Mammary microvascular endothelial cell (primary cell): ENCODE measurements around the gene ATP5F1E. TPM values are rescaled to one million over a fixed set of nuclear protein-coding genes. Genes with fewer than 3 reads are reported as not detected.

Source experiments
- total RNA-seq: library from RNA; depleted of rRNA; stranded (reverse); fragments of >200 nt; gene quantifications from 2 replicates; pipeline ENCODE4 v1.2.3, GENCODE V29; 2015

Gene ATP5F1E
- total RNA-seq = 40.9 and 43.7 TPM in 2 replicates

DNA sequence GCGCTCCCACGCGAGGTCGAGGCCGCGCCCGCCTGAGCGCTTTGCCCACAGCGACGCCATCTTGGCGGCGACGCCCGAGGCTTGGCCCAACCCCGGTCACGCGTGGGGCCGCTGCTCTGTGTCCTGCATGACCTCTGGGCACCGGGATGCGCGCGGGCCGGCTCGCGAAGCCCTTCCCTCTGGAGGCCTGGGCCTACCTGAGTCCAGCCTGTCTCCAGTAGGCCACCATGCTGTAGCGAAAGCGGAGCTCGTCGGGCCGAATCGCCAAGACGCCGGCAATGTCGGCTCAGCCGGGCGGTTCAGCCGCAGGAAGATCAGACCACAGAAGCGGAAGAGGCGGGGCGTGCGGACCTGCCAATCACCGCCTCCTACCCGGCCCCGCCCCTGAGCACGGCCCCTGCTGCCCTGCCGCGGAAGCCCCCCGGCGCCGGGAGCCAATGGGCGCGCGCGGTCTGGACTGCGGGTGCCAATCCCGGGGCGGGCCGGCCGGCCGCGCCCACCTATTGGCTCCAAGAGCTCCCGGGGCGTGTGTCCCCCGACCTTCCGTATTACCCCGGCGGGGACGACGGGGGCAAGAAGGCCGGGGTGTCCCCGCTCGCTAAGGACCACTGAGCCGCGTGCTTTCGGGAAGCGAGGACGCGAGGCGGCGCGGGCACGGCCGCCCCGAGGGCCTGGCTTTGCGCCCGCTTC lies at the start of gene ATP5F1E:
Gene ATP5F1E (minus strand): TSS at position 313 of the 690 bp plus-strand sequence. CDS start 84 bp downstream, at position 229.

DNA sequence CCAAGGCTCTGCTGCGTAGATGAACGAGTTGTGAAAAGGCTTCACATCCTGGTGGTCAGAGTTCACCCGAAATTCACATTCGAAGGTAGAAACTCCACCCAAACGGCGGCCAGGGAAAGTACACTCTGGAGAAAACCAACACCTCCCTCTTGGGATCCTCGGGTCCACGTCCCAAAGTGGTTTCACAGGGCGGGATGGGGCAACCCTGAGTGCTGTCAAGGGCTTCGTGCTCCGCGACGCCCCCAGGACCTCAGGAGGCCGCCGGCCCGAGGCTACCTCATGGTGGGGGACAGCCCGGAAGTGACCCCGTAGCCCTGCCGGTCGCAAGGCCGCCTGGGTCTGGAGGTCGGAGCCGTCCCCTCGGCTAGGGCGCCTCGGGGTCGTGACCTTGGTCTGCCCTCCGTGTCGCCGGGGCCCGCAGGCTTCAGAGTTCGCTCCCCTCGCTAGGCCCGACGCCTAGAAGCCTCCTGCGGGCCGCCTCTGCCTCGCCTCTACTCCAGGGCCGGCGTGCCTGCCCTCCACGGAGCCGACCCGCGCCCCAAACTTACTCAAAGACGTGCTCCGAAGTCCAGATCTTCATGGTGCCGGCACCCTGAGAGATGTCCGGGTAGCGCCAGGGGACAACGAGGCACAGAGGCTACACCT lies 10.1 kb upstream of the ATP5F1E start, which contains the start of gene PRELID3B:
Gene PRELID3B (minus strand): TSS at position 636 of the 645 bp plus-strand sequence. CDS start 56 bp downstream, at position 580.

DNA sequence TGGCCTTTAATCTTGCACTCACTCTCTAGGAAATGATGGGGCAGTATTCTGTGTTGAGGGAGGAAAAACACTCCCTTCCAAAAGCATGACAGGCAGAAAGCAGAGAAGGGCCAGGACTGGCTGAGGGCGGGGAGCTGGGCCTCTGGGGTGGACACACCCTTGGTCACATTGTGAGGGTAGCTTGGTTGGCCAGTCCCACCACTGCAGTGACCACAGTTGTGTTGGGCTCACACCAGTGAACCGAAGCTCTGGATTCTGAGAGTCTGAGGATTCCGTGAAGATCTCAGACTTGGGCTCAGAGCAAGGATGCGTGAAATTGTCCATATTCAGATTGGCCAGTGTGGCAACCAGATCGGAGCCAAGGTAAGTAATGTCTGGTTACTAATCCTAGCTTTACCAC lies 12.9 kb downstream of the ATP5F1E start, which contains the start of gene TUBB1:
Gene TUBB1 (plus strand): TSS at position 213 of the 400 bp plus-strand sequence. CDS start 94 bp downstream, at position 307.

DNA sequence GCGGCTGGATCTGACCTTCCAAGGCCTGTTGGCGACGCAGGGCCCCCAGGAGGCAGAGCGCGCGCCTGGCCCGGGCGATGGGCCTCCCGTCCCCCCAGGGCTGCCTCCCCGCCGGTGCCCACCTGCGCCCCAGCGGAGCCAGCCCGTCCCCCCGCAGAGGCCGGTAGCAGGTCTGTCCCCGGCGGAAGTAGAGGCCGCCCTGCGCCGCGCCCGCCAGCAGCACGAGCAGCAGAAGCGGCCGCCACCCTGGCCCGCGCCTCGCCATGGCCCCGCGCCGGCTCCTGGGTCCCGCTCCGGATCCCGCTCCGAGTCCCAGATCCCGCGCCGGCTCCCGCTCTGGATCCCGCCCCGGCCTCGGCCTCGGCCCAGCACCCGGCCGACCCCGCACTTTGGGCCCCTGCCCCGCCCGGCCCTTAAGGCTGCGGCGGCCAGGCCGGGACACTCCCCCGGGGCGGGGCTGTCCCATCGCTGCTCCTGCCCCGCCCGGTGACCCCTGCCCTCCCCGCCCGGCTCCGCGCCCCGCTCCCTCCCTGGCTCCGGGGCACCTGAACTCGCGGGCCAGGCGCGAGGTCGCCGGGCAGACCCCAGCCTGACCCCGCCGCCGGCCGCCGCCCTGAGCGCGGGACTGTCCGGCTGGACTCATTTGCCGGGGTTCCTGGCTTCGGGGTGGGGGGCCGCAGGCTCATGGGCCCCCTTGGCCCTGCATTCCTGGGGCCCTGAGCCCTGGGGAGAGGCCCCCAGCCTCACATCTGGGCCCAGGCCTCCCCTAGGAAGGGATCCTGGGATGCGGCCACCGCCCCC lies 25.1 kb downstream of the ATP5F1E start, which contains the start of gene CTSZ:
Gene CTSZ (minus strand): TSS at position 391 of the 801 bp plus-strand sequence. CDS start 126 bp downstream, at position 265.

GRCh38 chr20:58980711-58981627 lies 51.2 kb downstream of the ATP5F1E start, which contains the start of gene NELFCD:
NELFCD (plus strand) TSS chr20:58981256; CDS start chr20:58981310, 54 bp downstream.

Other genes with a start within 250 kb of the ATP5F1E start
- not detected in 2 replicates for gene GNAS-AS1, start 181.4 kb downstream of the ATP5F1E start, total RNA-seq
- gene GNAS, start 179.6 kb downstream of the ATP5F1E start, total RNA-seq = 552 and 577 TPM in 2 replicates
- gene NELFCD, start 51.1 kb downstream of the ATP5F1E start, total RNA-seq = 49.3 and 52.3 TPM in 2 replicates
- gene CTSZ, start 25.1 kb downstream of the ATP5F1E start, total RNA-seq = 180 and 216 TPM in 2 replicates
- not detected in 2 replicates for gene TUBB1, start 12.9 kb downstream of the ATP5F1E start, total RNA-seq
- gene PRELID3B, start 10.5 kb upstream of the ATP5F1E start, total RNA-seq = 44.0 and 56.2 TPM in 2 replicates
- not detected in 2 replicates for gene ZNF831, start 131.5 kb upstream of the ATP5F1E start, total RNA-seq